ENCODE results near the gene GALNT12.

The GALNT12 gene

GRCh38 chr9:98783518-98784226 lies 23.8 kb upstream of the GALNT12 start:
- DNase-seq: no peak

- DNase-seq: no peak
These were observed 22.4 kb upstream of the GALNT12 start for GRCh38 chr9:98784831-98785806.

GRCh38 chr9:98786750-98787510 lies 20.5 kb upstream of the GALNT12 start:
- no peak for DNase-seq

GRCh38 chr9:98787766-98788335 lies 19.6 kb upstream of the GALNT12 start:
- no peak for DNase-seq

DNA sequence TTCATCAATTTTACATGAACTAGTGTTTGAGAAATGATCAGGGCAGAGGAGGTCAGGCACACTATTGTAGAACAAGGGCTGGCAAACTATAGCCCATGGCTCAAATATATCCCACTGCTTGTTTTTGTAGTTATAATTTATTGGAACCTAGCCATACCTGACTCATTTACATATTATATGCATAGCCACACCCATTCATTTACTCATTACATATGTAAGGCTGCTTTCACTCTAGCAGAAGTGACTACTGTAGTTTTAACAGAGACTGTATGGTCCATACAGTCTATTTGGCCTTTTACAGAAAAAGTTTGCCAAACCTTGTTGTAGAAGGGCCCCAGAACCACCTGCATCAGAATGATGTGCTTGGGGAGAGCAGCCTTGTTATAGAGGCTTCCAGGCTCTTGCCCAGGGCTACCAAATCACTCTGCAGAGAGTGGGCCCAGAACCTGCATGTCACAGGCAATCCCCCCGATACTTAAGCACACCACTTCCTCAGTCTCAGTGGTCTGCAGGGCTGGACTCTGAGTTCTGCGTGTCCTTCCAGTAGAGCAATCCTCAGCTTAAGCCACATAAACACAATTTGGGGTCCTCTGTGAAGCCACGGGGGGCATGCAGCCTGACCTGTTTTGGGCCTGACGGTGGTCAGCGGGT lies 17.9 kb upstream of the GALNT12 start:
- no peak for DNase-seq

DNA sequence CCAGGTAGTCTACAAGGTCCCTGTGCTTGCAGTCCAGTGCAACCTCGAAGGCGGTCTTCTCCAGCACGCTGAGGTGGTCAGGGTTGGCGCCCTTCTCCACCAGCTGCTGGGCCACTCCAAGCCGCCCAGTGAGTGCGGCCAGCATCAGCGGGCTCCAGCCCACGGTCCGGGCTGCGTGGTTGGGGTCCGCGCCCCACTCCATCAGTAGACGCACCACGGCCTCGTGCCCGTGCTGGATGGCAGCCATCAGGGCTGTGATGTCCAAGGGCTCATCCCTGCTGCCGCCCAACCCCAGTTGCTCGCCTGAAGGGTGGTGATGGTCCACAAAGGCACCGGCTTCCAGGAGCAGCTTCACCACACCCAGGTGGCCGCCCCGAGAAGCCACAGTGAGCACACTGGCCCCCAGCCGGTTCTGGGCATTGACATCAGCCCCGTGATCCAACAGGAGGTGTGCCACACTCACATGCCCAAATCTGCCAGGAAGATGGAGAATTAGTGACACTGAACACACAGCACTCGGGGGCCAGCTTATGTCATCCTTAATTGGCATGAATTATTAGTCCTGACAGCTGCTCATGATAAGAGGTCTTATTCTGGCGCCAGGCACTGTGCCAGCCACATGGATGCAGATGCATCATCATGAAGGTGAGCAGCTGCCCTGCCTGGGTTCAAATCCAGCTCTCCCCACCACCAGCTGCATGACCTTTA lies 17.2 kb upstream of the GALNT12 start:
- DNase-seq: no peak

- peak; percentile 60 to 65 for DNase-seq
These were observed 16.4 kb upstream of the GALNT12 start for GRCh38 chr9:98790842-98791607.

DNA sequence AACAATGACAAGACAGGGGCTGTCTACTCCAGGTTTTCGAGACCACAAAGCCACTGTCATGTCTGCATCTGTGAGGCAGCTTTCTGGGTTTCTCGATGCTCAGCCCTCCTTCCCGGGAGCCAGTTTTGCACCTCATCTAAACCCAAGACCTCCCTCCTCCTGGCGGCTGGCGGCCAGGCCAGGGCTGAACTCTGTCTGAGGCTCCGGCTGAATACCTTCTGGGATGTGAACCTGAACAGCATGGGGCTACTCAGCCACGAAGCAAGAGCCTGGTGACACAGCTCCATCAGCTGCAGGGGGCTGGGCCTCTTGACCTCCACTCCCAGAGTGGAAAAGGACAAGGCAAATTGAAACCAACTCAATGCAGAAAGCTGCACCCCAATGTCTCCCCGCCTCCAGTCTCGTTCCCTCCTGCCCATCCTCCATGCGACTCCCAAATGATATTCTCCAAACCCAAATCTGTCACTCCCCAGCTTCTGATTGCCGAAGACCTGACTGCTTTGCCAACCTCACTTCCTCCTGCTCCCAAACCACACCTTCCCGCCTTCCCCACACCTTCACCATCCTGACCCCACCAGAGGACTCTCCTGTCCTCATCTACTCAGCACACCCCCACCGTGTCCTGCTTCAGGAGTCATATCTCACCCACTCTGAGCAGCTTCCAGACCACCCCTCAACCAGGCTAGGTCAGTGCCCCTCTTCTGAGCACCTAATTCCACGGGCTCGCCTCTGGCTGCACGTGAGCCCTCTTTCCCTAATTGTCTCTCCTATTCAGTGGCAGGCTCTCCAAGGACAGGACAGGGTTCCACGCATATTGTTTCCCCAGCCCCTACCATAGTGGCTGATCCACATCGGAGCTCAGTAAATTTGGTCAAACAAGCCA lies 15.6 kb upstream of the GALNT12 start:
- DNase-seq: no peak

DNA sequence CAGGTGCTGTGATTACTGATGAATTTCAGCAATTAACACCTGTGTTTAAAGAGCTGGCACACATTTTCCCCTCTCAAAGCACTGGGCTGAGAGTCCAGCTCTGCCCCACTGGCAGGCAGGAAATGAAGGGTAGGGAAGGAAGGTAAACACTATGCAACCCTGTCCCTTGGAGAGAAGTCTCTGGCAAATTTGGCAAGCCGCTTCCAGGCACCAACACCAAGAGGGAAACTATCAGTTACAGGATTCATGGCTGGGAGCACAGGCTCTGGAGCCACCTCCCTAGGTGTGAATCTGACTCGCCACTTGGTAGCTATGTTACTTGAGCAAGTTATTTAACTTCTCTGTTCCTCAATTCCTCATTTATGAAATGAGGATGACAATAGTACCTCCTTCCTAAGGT lies 14.4 kb upstream of the GALNT12 start:
- no peak for DNase-seq

GRCh38 chr9:98794802-98795201 lies 12.7 kb upstream of the GALNT12 start:
- DNase-seq: no peak

GRCh38 chr9:98795295-98795955 lies 12.0 kb upstream of the GALNT12 start:
- DNase-seq: no peak

DNA sequence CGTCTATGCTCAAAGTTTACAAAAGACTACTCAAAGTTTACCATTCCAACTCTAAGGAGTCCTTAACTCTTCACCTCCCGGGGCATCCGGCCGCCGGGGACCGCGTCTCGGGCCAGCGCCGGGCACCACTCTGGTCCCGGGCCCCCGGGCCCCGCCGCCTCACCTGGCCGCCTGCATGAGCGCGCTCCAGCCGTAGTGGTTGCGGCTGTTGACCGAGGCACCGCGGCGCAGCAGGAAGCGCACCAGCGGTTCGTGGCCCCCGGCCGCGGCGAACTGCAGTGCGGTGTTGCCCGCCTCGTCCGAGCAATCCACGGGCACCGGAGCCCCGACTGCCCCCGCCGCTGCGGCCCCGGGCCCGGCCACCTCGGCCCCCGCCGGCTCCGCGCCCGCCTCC lies 11.5 kb upstream of the GALNT12 start:
- no peak for DNase-seq

GRCh38 chr9:98796364-98797101 lies 10.9 kb upstream of the GALNT12 start, which contains the start of gene ANKS6:
Gene ANKS6, minus strand, starts transcription at chr9:98796555. Its CDS starts 64 bp downstream, at chr9:98796491.
- DNase-seq: peak; percentile 82 to 88

DNA sequence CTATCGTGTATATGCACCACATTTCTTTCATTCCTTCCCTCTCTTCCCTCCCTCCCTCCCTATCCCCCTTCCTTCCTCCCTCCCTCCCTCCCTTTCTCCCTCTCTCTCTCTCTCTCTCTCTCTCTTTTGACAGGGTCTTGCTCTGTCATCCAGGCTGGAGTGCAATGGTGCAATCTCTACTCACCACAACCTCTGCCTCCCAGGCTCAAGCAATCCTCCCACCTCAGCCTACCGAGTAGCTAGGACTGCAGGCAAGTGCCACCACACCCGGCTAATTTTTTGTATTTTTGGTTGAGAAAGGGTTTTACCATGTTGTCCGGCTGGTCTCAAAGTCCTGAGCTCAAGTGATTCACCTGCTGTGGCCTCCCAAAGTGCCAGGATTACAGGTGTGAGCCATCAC lies 10.0 kb upstream of the GALNT12 start:
- no peak for DNase-seq

DNA sequence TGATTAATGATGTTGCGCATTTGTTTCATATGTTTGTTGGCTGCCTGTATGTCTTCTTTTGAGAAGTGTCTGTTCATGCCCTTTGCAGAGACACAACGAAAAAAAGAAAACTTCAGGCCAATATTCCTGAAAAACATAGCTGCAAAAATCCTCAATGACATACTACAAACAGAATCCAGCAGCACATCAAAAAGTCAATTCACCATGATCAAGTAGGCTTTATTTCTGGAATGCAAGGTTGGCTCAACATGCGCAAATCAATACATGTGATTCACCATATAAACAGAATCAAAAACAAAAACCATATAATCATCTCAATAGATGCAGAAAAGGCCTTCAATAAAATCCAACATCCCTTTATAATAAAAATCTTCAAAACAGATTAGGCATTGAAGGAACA lies 9.2 kb upstream of the GALNT12 start:
- no peak for DNase-seq

DNA sequence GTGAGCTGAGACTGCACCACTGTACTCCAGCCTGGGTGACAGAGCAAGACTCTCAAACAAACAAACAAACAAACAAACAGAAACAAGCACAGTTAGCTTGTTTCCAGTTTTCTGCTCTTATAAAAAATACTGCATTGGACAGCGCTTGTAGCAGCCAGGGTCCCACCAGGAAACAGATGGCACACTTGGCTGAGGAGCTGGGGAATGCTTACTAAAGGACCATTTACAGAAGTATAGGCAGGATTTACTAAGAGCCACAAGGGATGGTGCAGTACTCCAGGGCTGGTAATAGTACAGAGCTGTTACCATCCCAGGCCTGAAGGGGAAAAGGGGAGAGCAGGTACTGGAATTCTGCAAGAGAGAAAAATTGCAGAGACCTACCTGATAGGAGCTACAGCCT lies 5.9 kb upstream of the GALNT12 start:
- no peak for DNase-seq

GRCh38 chr9:98801969-98802371 lies 5.5 kb upstream of the GALNT12 start:
- DNase-seq: no peak

DNA sequence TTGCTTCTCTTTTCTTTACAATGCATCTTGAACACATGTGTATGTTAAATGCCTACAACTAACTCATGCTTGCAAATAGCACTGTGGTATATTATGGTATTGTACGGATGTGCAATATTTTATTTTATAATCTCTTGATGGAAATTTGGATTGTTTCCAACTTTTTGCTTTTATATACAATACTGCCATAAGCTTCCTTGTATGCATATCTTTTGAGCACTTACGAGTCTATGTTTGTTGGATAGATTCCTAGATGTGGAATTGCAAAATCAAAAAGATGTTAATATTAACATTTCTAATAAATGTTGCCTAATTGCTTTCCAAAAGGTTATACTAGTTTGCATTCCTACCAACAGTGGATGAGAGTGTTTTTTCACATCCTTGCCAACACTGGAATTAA lies 3.4 kb upstream of the GALNT12 start:
- no peak for DNase-seq

All from CD4-positive, alpha-beta T cell treated with Interleukin-1 beta for 1 hour (primary cell).